GM18861 (cell line): Measurements from ENCODE around the gene ITGB1BP1.

ENCODE experiments used
- ATAC-seq: cut with Tn5 transposase; IDR thresholded peaks from one replicate; pipeline ENCODE4 v1.9.1; 2021; ENCODE audit not compliant: unreplicated experiment

The ITGB1BP1 gene

GRCh38 chr2:9428965-9429577 lies 5.7 kb upstream of the ITGB1BP1 start:
- ATAC-seq: no peak

GRCh38 chr2:9424447-9425164 lies 1.3 kb upstream of the ITGB1BP1 start:
- no peak for ATAC-seq

DNA sequence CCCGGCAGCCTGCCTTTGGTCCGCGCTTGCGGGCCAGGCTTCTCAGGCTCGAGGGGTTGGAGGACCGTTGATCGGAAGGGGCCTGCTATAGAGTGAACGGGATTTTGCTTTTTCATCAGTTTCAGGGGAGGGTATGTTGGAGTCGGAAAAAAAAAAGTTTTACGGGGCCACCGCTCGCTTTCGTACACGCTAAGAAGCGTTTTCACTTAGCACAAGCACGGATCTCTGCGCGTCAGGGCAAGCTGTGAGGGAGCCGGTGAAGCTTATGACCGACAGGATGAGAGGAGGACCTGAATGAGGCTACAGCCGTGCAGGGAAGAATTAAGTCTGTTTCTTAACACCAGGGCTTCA lies 569 bp upstream of the ITGB1BP1 start:
- no peak for ATAC-seq

- peak; percentile 24 for ATAC-seq
Observed at GRCh38 chr2:9422321-9423099, 818 bp downstream of the ITGB1BP1 start.

DNA sequence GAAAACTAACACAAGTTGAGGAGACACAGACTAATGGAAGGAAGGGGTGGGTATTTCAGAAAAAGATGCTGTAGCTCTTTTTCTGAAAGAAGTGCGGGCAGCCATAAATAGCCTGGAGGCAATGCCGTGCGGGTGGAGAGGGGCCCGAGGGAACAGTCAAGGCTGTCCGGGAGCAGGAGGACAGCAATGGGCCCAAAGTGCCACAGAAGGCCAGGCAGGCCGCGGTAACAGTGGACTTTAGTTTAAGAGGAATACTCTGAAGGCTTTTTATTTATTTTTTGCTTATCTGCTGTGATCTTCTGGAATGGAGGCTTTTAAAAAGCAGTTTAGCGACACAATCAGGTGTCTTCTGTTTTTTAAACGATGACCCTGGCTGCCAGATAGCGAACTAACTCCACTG lies 2.8 kb downstream of the ITGB1BP1 start:
- no peak for ATAC-seq

DNA sequence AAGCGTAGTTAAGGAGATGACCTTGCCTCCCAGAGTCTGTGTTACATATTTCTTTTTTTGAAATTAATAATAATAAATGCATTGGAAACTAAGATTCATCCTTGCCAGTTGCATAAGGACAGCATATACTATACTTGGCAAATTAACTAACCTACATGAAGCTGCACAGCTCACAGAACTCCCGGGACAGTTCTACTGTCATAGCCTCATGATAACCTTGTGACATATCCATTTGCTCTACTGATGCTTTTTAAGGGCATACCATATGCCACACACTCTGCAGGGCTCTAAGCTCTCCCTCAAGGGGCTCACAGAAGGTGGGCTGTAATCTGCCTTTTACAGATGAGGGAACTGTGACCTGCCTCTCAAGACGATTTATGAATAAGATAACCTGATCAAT lies 3.8 kb downstream of the ITGB1BP1 start:
- no peak for ATAC-seq

DNA sequence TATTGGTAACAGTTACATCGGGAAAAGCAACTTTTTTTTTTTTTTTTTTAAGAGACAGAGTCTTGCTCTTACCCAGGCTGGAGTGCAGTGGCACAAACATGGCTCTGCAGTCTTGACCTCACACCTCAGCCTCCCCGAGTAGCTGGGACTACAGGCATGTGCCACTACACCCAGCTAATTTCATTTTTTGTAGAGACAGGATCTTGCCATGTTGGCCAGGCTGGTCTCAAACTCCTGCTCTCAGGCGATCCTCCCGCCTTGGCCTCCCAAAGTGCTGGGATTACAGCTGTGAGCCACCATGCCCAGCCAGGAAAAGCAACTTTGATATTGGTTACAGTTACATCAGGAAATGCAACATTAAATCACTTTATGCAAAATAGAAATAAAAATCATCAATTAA lies 4.6 kb downstream of the ITGB1BP1 start:
- no peak for ATAC-seq

- no peak for ATAC-seq
Observed at GRCh38 chr2:9417725-9418124, 5.6 kb downstream of the ITGB1BP1 start.

DNA sequence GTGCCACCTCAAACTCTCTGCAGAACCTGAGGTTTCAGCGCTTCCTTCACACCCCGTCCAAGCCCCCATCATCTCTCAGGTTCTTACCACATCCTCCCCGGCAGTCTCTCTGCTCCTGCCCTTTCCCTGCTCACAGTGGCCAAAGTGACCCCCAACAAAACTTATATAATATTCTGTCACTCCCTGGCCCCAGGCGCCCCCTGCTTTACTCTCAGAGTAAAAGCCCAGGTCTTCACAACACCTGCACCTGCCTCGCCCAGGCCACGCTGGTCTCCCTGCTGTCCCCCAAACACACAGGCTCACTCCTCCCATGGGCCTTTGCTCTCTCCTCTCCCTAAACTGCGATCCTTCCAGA lies 6.4 kb downstream of the ITGB1BP1 start:
- no peak for ATAC-seq

DNA sequence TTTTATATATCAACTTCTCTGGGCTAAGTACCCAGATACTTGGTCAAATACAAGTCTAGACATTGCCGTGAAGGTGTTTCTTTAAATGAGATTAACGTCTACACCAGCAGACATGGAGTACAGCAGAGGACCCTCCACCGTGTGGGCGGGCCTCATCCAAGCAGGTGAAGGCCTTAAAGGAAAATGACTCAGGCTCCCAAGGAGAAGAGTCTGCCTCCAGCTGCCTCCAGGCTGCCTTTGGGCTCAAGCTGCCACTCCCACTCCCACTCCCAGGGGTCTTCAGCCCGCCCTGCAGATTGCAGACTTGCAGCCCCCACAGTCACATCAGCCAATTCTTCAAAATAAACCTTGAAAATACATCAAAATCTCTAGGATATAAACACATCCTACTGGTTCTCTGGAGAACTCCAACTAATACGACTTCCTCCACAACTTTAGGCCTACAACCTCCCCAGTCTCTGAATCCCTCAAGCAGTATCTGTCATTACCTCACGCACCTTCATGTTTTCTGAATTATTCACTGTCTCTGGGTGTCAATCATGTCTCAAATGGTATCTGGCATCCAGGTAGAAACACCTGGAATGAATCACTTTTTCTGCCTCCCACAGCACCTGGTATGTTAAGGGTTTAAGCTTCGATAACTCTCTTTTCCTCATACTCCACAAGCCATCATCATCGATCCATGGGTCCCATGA lies 6.9 kb downstream of the ITGB1BP1 start:
- no peak for ATAC-seq

- ATAC-seq: no peak
Observed at GRCh38 chr2:9415516-9416169, 7.7 kb downstream of the ITGB1BP1 start.

DNA sequence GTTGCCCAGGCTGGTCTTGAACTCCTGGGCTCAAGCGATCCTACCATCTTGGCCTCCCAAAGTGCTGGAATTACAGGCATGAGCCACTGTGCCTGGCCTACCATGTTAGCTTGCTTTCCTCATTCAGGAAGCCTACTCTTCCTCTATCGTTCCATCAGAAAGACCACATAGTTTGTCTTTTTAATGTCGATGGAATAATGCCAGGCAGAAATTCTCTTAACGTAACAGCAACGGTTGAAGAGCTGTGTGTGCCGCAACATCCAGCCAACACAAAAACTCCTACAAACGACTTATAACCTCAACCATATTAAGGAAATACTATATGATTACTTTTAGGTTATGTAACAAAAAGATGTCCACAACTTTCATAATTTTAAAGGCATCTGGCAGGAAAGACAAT lies 10.5 kb downstream of the ITGB1BP1 start:
- ATAC-seq: no peak

GRCh38 chr2:9410108-9410507 lies 13.2 kb downstream of the ITGB1BP1 start:
- no peak for ATAC-seq

DNA sequence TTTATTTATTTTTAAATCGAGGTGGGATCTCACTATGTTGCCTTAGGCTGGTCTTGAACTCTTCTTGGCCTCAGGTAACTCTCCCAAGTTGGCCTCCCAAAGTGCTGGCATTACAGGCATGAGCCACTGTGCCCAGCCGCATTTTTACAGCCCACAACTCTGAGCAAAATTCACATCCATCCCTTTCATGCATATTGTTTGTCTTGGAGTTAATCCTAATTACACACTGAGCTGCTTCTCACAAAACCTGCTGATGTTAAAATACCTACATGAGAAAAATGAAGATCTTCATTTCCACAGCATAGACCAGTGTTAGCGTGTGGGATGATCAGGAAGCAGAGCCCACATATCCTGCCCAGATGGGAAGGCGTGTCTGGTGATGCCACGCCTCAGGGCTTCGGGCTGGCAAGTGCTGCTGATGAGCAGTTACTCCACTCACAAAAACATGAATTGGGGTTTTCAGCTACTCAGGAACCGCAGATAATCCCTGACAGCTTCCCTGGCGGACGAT lies 14.6 kb downstream of the ITGB1BP1 start:
- ATAC-seq: no peak

- no peak for ATAC-seq
Observed at GRCh38 chr2:9407363-9407811, 15.9 kb downstream of the ITGB1BP1 start.

DNA sequence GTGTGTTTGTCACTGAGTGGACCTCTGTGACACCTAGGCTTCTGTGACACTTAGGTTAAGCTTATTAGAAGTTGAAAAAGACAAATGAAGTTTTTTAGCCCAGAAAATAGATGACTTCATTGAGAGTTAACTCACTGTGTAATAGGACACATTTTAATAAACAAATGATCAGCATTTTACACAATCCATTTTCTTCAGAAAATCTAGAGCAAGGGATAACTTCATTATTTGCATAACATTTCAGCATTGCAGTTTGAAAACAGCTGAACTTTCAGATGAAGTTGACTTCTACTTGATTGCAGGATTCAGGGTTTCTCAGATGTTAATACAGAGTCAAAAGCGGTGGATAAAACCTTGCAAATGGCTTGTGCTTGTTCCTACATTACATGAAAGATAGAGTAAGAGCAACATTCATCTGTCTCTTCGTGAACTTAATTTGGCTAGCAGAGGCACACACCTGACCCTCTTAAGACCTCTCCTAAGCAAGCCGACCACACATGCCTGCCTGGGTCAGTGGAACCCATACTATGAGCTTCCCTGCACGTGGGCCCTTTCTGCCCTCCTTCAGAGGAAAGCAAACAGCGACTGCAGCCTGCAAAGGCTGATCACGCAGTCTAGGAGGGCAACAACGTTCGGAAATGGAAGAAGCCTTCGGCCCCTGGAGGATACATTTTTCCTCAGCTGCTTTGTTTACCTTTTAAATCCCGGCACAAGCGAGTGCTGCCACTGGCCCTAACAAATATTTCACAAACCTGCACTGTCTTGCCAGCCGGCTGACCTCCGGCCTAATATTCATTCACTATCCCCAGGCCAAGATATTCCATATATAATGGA lies 16.6 kb downstream of the ITGB1BP1 start:
- no peak for ATAC-seq

GRCh38 chr2:9405636-9406035 lies 17.7 kb downstream of the ITGB1BP1 start:
- ATAC-seq: no peak

DNA sequence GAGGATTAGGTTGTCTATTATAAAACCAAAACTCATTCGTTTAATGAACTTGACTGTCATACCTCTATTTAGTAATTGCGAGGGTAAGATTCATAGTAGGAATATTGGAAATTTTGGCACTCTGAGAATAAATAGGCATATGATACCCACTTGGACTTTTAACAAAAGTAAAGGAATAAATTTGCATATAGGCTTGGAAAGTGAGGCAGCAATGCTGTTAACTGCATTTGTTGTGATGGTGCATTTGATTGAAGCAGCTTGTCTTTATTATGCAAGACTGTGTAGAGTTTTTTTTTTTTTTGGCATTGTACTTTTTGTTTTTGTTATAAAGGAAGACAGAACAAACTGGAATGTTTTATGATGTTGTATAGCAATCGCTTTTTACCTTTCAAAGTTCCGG lies 18.9 kb downstream of the ITGB1BP1 start:
- no peak for ATAC-seq

DNA sequence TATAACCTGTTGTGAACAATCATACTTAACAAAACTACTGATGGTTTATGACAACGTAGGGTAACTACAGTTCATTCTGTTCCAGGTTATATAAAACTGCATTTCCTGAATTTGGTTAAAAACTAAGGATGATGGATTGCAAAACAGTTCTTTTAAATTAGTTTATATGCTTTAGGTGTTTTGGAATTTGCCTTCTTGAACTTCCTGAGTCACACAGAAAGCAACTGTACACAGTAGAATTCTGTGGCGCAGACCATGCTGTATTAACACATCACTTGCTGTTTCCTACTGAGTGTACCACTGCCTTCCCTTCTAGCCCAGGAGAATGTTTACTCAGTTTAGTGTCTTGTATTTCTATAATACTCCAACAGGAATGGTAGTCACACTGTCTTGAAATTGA lies 19.4 kb downstream of the ITGB1BP1 start:
- no peak for ATAC-seq
